Stimulated activated memory B cell treated with anti-CD40 and anti-IgM and Interleukin-4, amounts not matched to agents 10 μg/mL and 1 μg/mL and 100 μg/mL, for 72 hours (primary cell): ENCODE data around the gene UMOD.
"Not testable (repeated sequence)": the region's sequence is repeated elsewhere in the genome, so short reads cannot be mapped to it uniquely, and the experiment has no call there.

ENCODE experiments used
- ATAC-seq: fragments of 150-1000 bp; cut with Tn5 transposase; 2 replicates; pipeline ENCODE4 v1.10.0; 2021
- H3K27ac Mint-ChIP-seq: one replicate; pipeline ENCODE4 v1.8.0; 2022; ENCODE audit warnings: mild to moderate bottlenecking, mixed read lengths
- H3K27me3 Mint-ChIP-seq: one replicate; pipeline ENCODE4 v1.8.0; 2022; ENCODE audit warnings: mixed read lengths
- H3K36me3 Mint-ChIP-seq: one replicate; pipeline ENCODE4 v1.8.0; 2022; ENCODE audit warnings: mixed read lengths
- H3K4me1 Mint-ChIP-seq: one replicate; pipeline ENCODE4 v1.8.0; 2022; ENCODE audit warnings: mixed read lengths
- H3K4me3 Mint-ChIP-seq: one replicate; pipeline ENCODE4 v1.8.0; 2022; ENCODE audit warnings: mild to moderate bottlenecking, moderate library complexity, mixed read lengths
- H3K9me3 Mint-ChIP-seq: one replicate; pipeline ENCODE4 v1.8.0; 2022; ENCODE audit warnings: mixed read lengths

Gene UMOD

GRCh38 chr16:20318437-20318836 lies 34.1 kb downstream of the UMOD start:
- H3K4me3 Mint-ChIP-seq = no peak overlapping the region
- no peaks in the 10 kb centered on the region for H3K9me3 Mint-ChIP-seq
- no peak for ATAC-seq
- H3K27ac Mint-ChIP-seq = no peak overlapping the region
- H3K4me1 Mint-ChIP-seq = no peaks in the 10 kb centered on the region
- H3K36me3 Mint-ChIP-seq = no peaks in the 10 kb centered on the region
- peaks cover 20% of the 10 kb centered on the region for H3K27me3 Mint-ChIP-seq

- ATAC-seq = no peak
- Mint-ChIP-seq H3K4me3 (no peak overlapping the region), H3K4me1 (no peaks in the 10 kb centered on the region), H3K9me3 (peaks cover 2% of the 10 kb centered on the region), H3K27me3 (peaks cover 17% of the 10 kb centered on the region), H3K27ac (no peak overlapping the region), H3K36me3 (no peaks in the 10 kb centered on the region)
Measured at GRCh38 chr16:20318006-20318405, 34.5 kb downstream of the UMOD start.

- H3K27ac Mint-ChIP-seq = no peak overlapping the region
- peaks cover 2% of the 10 kb centered on the region for H3K9me3 Mint-ChIP-seq
- H3K27me3 Mint-ChIP-seq = peaks cover 10% of the 10 kb centered on the region
- no peak for ATAC-seq
- H3K4me3 Mint-ChIP-seq = no peak overlapping the region
- H3K4me1 Mint-ChIP-seq = no peaks in the 10 kb centered on the region
- no peaks in the 10 kb centered on the region for H3K36me3 Mint-ChIP-seq
Measured at GRCh38 chr16:20317117-20317516, 35.4 kb downstream of the UMOD start.

- Mint-ChIP-seq H3K27me3 (peaks cover 10% of the 10 kb centered on the region), H3K4me3 (no peak overlapping the region), H3K9me3 (peaks cover 2% of the 10 kb centered on the region), H3K36me3 (no peaks in the 10 kb centered on the region), H3K4me1 (no peaks in the 10 kb centered on the region), H3K27ac (no peak overlapping the region)
- no peak for ATAC-seq
Measured at GRCh38 chr16:20316715-20317114, 35.8 kb downstream of the UMOD start.

- peaks cover 2% of the 10 kb centered on the region for H3K9me3 Mint-ChIP-seq
- H3K36me3 Mint-ChIP-seq = no peaks in the 10 kb centered on the region
- H3K27me3 Mint-ChIP-seq = peaks cover 10% of the 10 kb centered on the region
- H3K4me3 Mint-ChIP-seq = no peak overlapping the region
- no peaks in the 10 kb centered on the region for H3K4me1 Mint-ChIP-seq
- ATAC-seq = no peak
- no peak overlapping the region for H3K27ac Mint-ChIP-seq
Measured at GRCh38 chr16:20315764-20316163, 36.8 kb downstream of the UMOD start.

- Mint-ChIP-seq H3K27me3 (peaks cover 10% of the 10 kb centered on the region), H3K4me1 (no peaks in the 10 kb centered on the region), H3K4me3 (no peak overlapping the region), H3K27ac (no peak overlapping the region), H3K36me3 (no peaks in the 10 kb centered on the region), H3K9me3 (peaks cover 2% of the 10 kb centered on the region)
- ATAC-seq = no peak
Measured at GRCh38 chr16:20314575-20314974, 37.9 kb downstream of the UMOD start.

GRCh38 chr16:20313741-20314140 lies 38.8 kb downstream of the UMOD start:
- no peak overlapping the region for H3K27ac Mint-ChIP-seq
- H3K9me3 Mint-ChIP-seq = peaks cover 2% of the 10 kb centered on the region
- no peak overlapping the region for H3K4me3 Mint-ChIP-seq
- H3K4me1 Mint-ChIP-seq = no peaks in the 10 kb centered on the region
- H3K27me3 Mint-ChIP-seq = peaks cover 10% of the 10 kb centered on the region
- no peaks in the 10 kb centered on the region for H3K36me3 Mint-ChIP-seq
- no peak for ATAC-seq

GRCh38 chr16:20312536-20313095 lies 39.9 kb downstream of the UMOD start:
- ATAC-seq, H3K4me1 Mint-ChIP-seq: not testable (repeated sequence)

GRCh38 chr16:20311548-20311947 lies 41.0 kb downstream of the UMOD start:
- no peak for ATAC-seq
- Mint-ChIP-seq H3K27ac (no peak overlapping the region), H3K4me3 (no peak overlapping the region), H3K27me3 (peaks cover 24% of the 10 kb centered on the region), H3K36me3 (no peaks in the 10 kb centered on the region), H3K4me1 (no peaks in the 10 kb centered on the region), H3K9me3 (peaks cover 2% of the 10 kb centered on the region)

More at GRCh38 chr16:20312536-20313095, 39.9 kb downstream of the UMOD start:
- H3K36me3 Mint-ChIP-seq, H3K9me3 Mint-ChIP-seq, H3K27ac Mint-ChIP-seq, H3K4me3 Mint-ChIP-seq: not testable (repeated sequence)
- peaks cover 20% of the 10 kb centered on the region for H3K27me3 Mint-ChIP-seq

- Mint-ChIP-seq H3K4me1 (no peaks in the 10 kb centered on the region), H3K9me3 (peaks cover 2% of the 10 kb centered on the region), H3K4me3 (no peak overlapping the region), H3K36me3 (no peaks in the 10 kb centered on the region), H3K27ac (no peak overlapping the region), H3K27me3 (peaks cover 25% of the 10 kb centered on the region)
- no peak for ATAC-seq
Measured at GRCh38 chr16:20310421-20311395, 41.8 kb downstream of the UMOD start.

- peaks cover 25% of the 10 kb centered on the region for H3K27me3 Mint-ChIP-seq
Measured at GRCh38 chr16:20309786-20310185, 42.7 kb downstream of the UMOD start.

GRCh38 chr16:20308801-20309590 lies 43.5 kb downstream of the UMOD start:
- H3K9me3 Mint-ChIP-seq = peaks cover 2% of the 10 kb centered on the region
- no peak for ATAC-seq
- H3K27me3 Mint-ChIP-seq = peaks cover 25% of the 10 kb centered on the region
- H3K4me3 Mint-ChIP-seq = no peak overlapping the region
- no peak overlapping the region for H3K27ac Mint-ChIP-seq
- H3K4me1 Mint-ChIP-seq = no peaks in the 10 kb centered on the region
- no peaks in the 10 kb centered on the region for H3K36me3 Mint-ChIP-seq

More at GRCh38 chr16:20309786-20310185, 42.7 kb downstream of the UMOD start:
- H3K4me3 Mint-ChIP-seq = no peak overlapping the region
- H3K4me1 Mint-ChIP-seq = no peaks in the 10 kb centered on the region
- peaks cover 2% of the 10 kb centered on the region for H3K9me3 Mint-ChIP-seq
- no peaks in the 10 kb centered on the region for H3K36me3 Mint-ChIP-seq
- H3K27ac Mint-ChIP-seq = no peak overlapping the region
- ATAC-seq = no peak

GRCh38 chr16:20308266-20308665 lies 44.2 kb downstream of the UMOD start:
- Mint-ChIP-seq H3K27me3 (peaks cover 25% of the 10 kb centered on the region), H3K4me1 (no peaks in the 10 kb centered on the region), H3K36me3 (no peaks in the 10 kb centered on the region), H3K4me3 (no peak overlapping the region), H3K9me3 (peaks cover 2% of the 10 kb centered on the region), H3K27ac (no peak overlapping the region)
- no peak for ATAC-seq

GRCh38 chr16:20307791-20308190 lies 44.7 kb downstream of the UMOD start:
- H3K36me3 Mint-ChIP-seq = no peaks in the 10 kb centered on the region
- ATAC-seq = no peak
- H3K4me3 Mint-ChIP-seq = no peak overlapping the region
- peaks cover 25% of the 10 kb centered on the region for H3K27me3 Mint-ChIP-seq
- no peak overlapping the region for H3K27ac Mint-ChIP-seq
- no peaks in the 10 kb centered on the region for H3K4me1 Mint-ChIP-seq
- H3K9me3 Mint-ChIP-seq = no peaks in the 10 kb centered on the region

- Mint-ChIP-seq H3K27me3 (peaks cover 25% of the 10 kb centered on the region), H3K36me3 (no peaks in the 10 kb centered on the region), H3K27ac (no peak overlapping the region), H3K4me1 (no peaks in the 10 kb centered on the region), H3K4me3 (no peak overlapping the region), H3K9me3 (no peaks in the 10 kb centered on the region)
- no peak for ATAC-seq
Measured at GRCh38 chr16:20307240-20307671, 45.3 kb downstream of the UMOD start.
